Panc1 (cell line): ENCODE measurements around the gene FAN1. TPM values are rescaled to one million over a fixed set of nuclear protein-coding genes. Genes with fewer than 3 reads are reported as not detected.

Source experiments
- ATAC-seq: fragments of 200-7000 bp; cut with Tn5 transposase; 2 replicates; pipeline ENCODE4 v1.9.1; 2020; ENCODE audit warnings: mild to moderate bottlenecking, moderate library complexity
- BruUV-seq: library from RNA; stranded (reverse); fragments of 400-500 nt; replicated peaks from 2 replicates; lab custom pipeline; 2021; lab: Mats Ljungman, UMichigan
- CTCF ChIA-PET: fragments of 300-600 bp; sonication (Branson Sonifier 250); formaldehyde crosslinking; loops from one replicate; lab custom pipeline; 2022; ENCODE audit warnings: antibody characterized with exemption; lab: Charles Lee
- POLR2A ChIA-PET: fragments of 300-600 bp; sonication (Branson Sonifier 250); formaldehyde crosslinking; loops from one replicate; lab custom pipeline; 2022; ENCODE audit warnings: antibody characterized with exemption; lab: Charles Lee
- DNase-seq: peaks from one replicate; pipeline ENCODE4 v3.0.0-alpha.2; 2010; ENCODE audit warnings: low read depth, low spot score
- H3K27ac ChIP-seq: 2 replicates; pipeline ENCODE4 v1.5.1; 2011; ENCODE audit warnings: mild to moderate bottlenecking, low read length, inconsistent platforms
- H3K27me3 ChIP-seq: fragments of 200-500 bp; sonication (Bioruptor generic); 2 replicates; pipeline ENCODE4 v1.6.0; 2014; ENCODE audit warnings: low read length, inconsistent platforms; ENCODE audit not compliant: control insufficient read depth, insufficient read depth
- H3K36me3 ChIP-seq: fragments of 200-500 bp; sonication (Bioruptor generic); 2 replicates; pipeline ENCODE4 v1.5.1; 2014; ENCODE audit warnings: inconsistent platforms, mild to moderate bottlenecking, low read length, moderate library complexity; ENCODE audit not compliant: control insufficient read depth, insufficient read depth
- H3K4me1 ChIP-seq: 2 replicates; pipeline ENCODE4 v1.5.1; 2011; ENCODE audit warnings: inconsistent platforms, mild to moderate bottlenecking, low read length, moderate library complexity; ENCODE audit not compliant: control insufficient read depth, insufficient read depth
- H3K4me3 ChIP-seq, 2 experiments: 2 replicates each; pipeline ENCODE4 v1.5.1; 2011 to 2012; ENCODE audit warnings: low read depth in 2 of 2, low read length in 2 of 2, mild to moderate bottlenecking in 2 of 2, inconsistent platforms in 1 of 2, moderate library complexity in 1 of 2
- H3K9me3 ChIP-seq: fragments of 200-500 bp; sonication (Bioruptor generic); 2 replicates; pipeline ENCODE4 v1.5.1; 2014; ENCODE audit warnings: low read depth, mild to moderate bottlenecking, inconsistent platforms, low read length, moderate library complexity; ENCODE audit not compliant: control insufficient read depth, insufficient read depth
- POLR2AphosphoS5 ChIP-seq: IDR thresholded peaks from 2 replicates; pipeline ENCODE4 v1.6.1; 2012; ENCODE audit warnings: mild to moderate bottlenecking, low read depth, low read length, moderate library complexity
- SIN3A ChIP-seq: IDR thresholded peaks from 2 replicates; pipeline ENCODE4 v1.6.1; 2012; ENCODE audit warnings: low read depth, mild to moderate bottlenecking, low read length, moderate library complexity, borderline replicate concordance; ENCODE audit not compliant: insufficient read depth
- TCF7L2 ChIP-seq: IDR thresholded peaks from 2 replicates; pipeline ENCODE4 v1.6.1; 2011; ENCODE audit warnings: mild to moderate bottlenecking, low read depth, low read length, inconsistent platforms
- in situ Hi-C: cut with HindIII; loops from 2 replicates; pipeline ENCODE4 v1.10.0; 2016; ENCODE audit warnings: low sequenced_read_pairs, low pct_unique_long_range_greater_than_20kb
- intact Hi-C: fragments of 100-400 bp; cut with micrococcal nuclease; formaldehyde crosslinking; loops from one replicate; pipeline ENCODE4 v1.10.0; 2022; ENCODE audit not compliant: unreplicated experiment
- total RNA-seq: library from RNA; stranded (reverse); gene quantifications from one replicate; pipeline ENCODE4 v1.2.1, GENCODE V29; 2021; ENCODE audit not compliant: unreplicated experiment
- TF ChIP-seq, protein P1 (sequence below), 2 experiments: IDR thresholded peaks; 2 replicates each; pipeline ENCODE4 v1.6.1; 2011 to 2012; ENCODE audit warnings: low read depth in 2 of 2, control low read depth in 1 of 2, low read length in 1 of 2, mild to moderate bottlenecking in 1 of 2, moderate library complexity in 1 of 2; ENCODE audit not compliant: insufficient read depth in 1 of 2
- TF ChIP-seq, protein P2 (sequence below): fragments of 450-650 bp; IDR thresholded peaks from 2 replicates; pipeline ENCODE4 v1.5.1; 2017; ENCODE audit warnings: mild to moderate bottlenecking

The FAN1 gene
- total RNA-seq, 1 experiment from 2014 or later, result 16.4 TPM

- DNase-seq, result no peak
- H3K27me3 ChIP-seq, result no peaks in the 10 kb centered on the region
- TF ChIP-seq TCF7L2 (no peak), SIN3A (no peak), POLR2AphosphoS5 (no peak)
- TF ChIP-seq, protein P1, sequence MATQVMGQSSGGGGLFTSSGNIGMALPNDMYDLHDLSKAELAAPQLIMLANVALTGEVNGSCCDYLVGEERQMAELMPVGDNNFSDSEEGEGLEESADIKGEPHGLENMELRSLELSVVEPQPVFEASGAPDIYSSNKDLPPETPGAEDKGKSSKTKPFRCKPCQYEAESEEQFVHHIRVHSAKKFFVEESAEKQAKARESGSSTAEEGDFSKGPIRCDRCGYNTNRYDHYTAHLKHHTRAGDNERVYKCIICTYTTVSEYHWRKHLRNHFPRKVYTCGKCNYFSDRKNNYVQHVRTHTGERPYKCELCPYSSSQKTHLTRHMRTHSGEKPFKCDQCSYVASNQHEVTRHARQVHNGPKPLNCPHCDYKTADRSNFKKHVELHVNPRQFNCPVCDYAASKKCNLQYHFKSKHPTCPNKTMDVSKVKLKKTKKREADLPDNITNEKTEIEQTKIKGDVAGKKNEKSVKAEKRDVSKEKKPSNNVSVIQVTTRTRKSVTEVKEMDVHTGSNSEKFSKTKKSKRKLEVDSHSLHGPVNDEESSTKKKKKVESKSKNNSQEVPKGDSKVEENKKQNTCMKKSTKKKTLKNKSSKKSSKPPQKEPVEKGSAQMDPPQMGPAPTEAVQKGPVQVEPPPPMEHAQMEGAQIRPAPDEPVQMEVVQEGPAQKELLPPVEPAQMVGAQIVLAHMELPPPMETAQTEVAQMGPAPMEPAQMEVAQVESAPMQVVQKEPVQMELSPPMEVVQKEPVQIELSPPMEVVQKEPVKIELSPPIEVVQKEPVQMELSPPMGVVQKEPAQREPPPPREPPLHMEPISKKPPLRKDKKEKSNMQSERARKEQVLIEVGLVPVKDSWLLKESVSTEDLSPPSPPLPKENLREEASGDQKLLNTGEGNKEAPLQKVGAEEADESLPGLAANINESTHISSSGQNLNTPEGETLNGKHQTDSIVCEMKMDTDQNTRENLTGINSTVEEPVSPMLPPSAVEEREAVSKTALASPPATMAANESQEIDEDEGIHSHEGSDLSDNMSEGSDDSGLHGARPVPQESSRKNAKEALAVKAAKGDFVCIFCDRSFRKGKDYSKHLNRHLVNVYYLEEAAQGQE (IDR thresholded peaks at IDR 0.05; ENCODE audit: insufficient read depth in 1 of 2, low read depth in 2 of 2, low read length in 1 of 2), result no peak
- TF ChIP-seq, protein P2, sequence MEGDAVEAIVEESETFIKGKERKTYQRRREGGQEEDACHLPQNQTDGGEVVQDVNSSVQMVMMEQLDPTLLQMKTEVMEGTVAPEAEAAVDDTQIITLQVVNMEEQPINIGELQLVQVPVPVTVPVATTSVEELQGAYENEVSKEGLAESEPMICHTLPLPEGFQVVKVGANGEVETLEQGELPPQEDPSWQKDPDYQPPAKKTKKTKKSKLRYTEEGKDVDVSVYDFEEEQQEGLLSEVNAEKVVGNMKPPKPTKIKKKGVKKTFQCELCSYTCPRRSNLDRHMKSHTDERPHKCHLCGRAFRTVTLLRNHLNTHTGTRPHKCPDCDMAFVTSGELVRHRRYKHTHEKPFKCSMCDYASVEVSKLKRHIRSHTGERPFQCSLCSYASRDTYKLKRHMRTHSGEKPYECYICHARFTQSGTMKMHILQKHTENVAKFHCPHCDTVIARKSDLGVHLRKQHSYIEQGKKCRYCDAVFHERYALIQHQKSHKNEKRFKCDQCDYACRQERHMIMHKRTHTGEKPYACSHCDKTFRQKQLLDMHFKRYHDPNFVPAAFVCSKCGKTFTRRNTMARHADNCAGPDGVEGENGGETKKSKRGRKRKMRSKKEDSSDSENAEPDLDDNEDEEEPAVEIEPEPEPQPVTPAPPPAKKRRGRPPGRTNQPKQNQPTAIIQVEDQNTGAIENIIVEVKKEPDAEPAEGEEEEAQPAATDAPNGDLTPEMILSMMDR, result no peak
- H3K27ac ChIP-seq, result no peak overlapping the region
- POLR2A ChIA-PET, result no interaction called here
- no peaks in the 10 kb centered on the region for H3K36me3 ChIP-seq
- intact Hi-C loops, result no loop called here
- H3K9me3 ChIP-seq, result no peaks in the 10 kb centered on the region
- no peaks in the 10 kb centered on the region for H3K4me1 ChIP-seq
- no peak for ATAC-seq
- in situ Hi-C loops, result no loop called here
- CTCF ChIA-PET, result no interaction called here
- BruUV-seq, result no TSS peak
- H3K4me3 ChIP-seq, result no peak overlapping the region
Measured at GRCh38 chr15:30896211-30896606, 7.5 kb upstream of the FAN1 start.

DNA sequence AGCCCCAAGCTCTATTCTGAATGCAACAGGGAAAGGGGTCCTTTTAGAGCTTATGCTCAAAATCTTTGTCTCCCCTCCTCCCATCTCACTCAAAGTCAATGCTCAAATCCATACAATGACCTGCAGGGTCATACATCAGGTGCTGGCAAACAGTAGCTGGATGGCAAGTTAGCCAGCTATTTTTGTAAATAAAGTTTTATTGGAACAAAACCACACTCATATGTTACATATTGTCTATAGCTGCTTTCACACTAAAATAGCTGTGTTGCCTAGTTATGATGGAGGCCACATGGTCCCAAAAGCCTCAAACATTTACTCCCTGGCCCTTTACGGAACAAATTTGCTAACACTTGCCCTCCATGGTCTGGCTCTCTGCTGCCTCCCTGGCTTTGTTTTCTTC is 1.8 kb upstream of the FAN1 start:
- in situ Hi-C loops, result no loop called here
- ChIA-PET CTCF (no interaction called here), POLR2A (no interaction called here)
- ATAC-seq (no peak), DNase-seq (no peak)
- TF ChIP-seq SIN3A, result no peak
- TF ChIP-seq, protein P2, result 0 out of 2 replicates have a peak, but pooled peaks have one; percentile 7
- no peak overlapping the region for H3K4me3 ChIP-seq
- no peaks in the 10 kb centered on the region for H3K36me3 ChIP-seq
- H3K27me3 ChIP-seq, result no peaks in the 10 kb centered on the region
- intact Hi-C loops, result no loop called here
- BruUV-seq, result no TSS peak
- H3K9me3 ChIP-seq, result no peaks in the 10 kb centered on the region
- H3K27ac ChIP-seq, result no peak overlapping the region
- peaks cover 14% of the 10 kb centered on the region for H3K4me1 ChIP-seq
